ENCODE results near the gene RAI14.
A peak's percentile ranks its signal among the peaks of the same experiment; 100 is the strongest.

Gene RAI14

DNA sequence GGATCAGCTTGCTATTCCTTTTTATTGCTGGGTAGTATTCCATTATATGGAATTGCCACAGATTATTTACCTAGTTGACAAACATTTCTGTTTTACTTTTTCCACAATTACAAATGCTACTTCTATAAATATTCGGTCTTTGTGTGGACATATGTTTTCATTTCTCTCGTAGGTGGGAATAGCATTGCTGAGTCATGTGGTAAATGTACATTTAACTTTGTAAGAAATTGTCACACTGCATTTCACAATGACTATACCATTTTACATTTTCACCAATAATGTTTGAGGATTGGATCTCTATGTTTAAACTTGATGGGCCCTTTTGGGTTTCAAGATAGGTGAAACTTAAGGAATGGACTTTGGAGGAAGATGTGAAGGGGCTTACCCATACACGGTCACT is 19.7 kb downstream of the RAI14 start:
- DNase-seq (ENCODE audit: low read depth, low spot score) = no peak

DNA sequence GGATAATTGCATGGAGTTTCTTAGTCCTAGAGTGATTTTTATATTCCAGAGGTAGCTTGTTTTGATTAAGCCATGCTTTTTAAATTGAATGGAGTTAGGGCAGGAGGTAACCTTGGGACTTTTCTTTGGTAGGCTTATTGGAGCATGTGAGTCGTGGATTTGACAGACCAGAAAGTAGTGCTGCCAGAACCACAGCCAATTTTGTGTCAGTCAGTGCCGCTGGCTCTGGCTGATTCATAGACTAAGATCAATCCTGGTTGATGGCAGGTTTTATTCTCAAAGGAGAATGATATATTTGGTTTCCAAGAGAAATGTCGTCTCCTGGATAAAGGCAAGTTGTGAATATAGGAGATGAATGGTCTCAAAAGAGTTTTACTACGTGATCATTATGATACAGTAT is 20.3 kb downstream of the RAI14 start:
- no peak for DNase-seq (ENCODE audit: low read depth, low spot score)

DNA sequence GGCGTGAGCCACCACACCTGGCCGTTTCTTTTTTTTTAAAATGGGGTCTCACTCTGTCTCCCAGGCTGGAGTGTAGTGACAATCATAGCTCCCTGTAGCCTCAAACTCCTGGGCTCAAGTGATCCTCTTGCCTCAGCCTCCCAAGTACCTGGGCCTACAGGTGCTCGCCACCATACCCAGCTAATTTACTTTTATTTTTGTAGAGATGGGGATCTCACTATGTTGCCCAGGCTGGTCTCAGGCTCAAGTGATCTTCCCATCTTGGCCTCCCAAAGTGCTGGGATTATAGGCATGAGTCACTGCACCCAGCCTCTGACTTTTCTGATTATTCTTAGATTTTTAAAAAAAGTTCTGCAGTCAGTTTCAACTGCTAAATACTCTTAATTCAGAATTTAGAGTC is 21.3 kb downstream of the RAI14 start:
- DNase-seq (ENCODE audit: low read depth, low spot score) = no peak

DNA sequence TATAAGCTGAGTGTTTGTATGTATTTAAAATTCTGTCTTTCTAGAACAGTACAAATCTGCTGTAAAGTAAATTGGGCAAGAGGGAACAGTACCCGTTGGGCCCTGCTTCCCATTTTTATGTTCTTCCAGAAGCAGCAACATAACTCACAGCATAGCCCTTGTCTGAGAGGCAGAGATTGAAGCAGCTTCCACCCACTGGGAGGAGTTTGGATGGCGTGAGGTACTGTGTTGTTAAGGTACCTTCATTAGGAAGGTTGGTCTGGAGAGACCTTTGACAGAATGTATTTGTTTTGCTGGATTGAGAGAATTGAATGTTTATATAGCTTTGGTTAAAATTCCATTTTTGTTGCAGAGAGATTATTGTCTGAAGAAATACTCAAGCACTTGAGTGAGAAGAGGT is 24.8 kb downstream of the RAI14 start:
- no peak for DNase-seq (ENCODE audit: low read depth, low spot score)

DNA sequence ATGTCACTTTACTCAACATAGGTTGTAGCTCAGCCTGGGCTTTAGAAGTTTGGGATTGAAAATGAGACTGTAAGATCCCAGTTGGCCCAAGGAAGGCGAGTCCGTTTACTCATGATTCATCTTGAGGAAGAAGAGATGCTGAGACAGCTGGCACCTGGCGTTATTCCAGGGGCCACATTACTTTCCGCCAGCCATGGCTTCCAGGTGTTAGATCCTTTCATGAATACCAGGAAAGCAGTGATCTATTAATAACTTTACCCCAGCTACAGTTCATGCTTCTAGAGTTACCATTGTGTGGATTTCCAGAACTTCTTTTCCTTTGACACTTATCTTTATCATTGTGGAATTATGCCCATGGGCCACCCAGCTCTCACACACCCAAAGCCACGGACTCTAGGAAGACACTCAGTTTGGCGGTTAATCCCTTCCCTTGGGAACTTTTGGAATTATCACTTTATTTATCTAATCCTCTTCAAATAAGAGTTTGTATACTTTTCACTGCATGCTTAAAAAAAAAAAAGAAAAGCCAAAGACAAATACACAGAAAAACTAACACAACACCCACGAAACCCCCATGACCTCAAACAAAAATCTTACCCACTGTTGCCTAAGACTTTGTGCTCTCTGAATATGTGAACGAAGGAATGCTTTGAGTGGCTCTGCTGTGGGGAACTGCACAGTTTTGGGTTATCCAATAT is 26.9 kb downstream of the RAI14 start:
- DNase-seq (ENCODE audit: low read depth, low spot score) = no peak

DNA sequence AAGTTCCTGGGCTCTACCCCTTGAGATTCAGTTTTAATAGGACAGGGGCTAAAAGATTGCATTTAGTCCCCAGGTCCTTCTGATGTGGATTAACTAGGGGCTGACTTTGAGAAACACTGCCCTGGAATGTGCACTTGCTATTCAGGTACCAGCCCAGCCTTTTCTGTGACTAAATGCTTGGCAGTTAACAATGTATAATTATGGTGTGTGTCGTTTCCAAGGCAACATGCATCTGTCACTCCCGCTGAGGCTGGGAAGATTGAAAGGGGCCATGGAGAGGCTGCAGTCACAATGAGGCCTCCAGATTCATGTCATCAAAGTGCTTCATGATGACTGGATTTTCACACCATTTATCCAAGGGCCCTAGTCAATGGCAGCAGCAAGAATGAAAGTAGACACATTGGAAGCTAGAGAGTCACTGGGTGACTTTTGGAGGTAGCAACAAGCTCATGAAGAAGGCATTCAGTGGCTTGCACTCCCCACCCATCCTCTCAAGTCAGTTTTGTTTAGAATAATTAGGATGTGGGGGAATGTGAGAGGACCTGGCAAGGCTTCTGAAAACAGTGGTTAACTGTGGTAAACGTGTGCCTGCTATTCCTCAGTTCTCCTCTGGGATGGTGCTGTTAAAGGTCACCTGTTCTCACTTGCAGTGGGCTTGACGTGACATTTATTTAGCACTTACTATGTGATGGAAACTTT is 28.3 kb downstream of the RAI14 start:
- no peak for DNase-seq (ENCODE audit: low read depth, low spot score)

DNA sequence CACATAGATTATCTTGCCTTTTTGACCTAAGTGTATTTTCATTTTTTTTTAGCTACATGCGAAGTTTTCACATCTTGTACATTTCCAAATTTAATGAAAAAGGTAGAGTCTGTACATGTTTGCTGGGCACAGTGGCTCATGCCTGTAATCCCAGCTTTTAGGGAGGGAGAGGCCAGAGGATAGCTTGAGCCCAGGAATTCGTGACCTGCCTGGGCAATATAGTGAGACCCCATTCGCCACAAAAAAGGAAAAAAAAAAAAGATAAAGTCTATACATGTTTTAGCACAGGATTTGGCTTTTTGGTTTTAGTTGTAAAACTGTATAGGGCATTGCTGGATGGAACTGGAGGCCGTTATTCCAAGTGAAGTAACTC is 28.8 kb downstream of the RAI14 start:
- no peak for DNase-seq (ENCODE audit: low read depth, low spot score)

DNA sequence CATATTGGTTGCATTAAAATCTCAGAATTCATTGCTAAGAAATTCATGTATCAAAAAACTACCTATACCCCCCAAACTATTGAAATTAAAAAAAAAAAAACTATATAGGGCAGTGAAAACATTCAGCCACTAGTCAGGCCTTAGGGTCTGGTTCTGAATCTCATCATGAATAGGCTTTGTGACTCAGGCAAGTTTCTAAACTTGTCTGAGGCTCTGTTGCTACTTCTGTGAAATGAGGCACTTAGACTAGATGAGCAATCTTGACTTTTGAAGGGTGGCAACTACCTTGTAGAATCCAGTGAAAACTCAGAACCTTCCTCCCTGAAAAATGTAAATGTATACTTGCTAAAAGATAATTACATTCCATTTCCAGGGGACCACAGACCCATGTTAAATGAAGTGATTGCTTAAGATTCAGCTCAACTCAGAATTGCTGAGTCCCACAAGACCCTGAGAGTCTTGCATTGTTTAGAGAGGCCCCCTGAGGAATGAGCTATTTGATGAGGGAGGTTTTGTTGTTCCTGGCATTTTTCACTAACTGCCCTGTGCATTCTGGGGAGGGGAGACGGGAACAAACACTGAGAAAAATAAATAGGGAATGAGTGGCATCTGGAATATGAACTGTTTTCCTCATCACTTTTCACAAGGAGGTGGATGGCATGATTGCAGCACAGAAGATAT is 29.5 kb downstream of the RAI14 start:
- DNase-seq (ENCODE audit: low read depth, low spot score) = no peak

DNA sequence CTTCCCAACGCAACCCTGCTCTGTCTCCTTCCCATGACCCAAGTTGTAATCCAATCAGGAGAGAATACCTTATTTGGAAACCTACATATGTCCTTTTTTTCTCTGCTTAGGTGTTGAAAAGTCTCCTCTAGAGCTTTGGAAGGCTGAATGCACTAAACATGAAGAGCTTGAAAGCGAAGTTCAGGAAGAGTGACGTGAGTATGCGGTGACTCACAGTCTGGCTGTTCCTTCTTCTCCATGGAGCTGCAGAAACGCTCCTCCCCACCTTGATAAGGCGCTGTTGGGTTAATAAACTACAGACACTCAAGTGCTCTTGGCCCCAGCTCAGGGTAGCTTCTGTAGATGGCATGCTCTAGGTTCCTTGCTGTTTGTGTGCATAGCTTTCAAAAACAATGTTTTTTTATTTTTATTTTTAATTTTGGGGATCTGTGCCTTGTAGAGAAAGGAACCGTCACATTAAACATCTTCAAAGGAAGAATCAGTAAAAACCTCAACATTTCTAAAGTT is 30.7 kb downstream of the RAI14 start:
- peak; percentile 67 for DNase-seq (ENCODE audit: low read depth, low spot score)

DNA sequence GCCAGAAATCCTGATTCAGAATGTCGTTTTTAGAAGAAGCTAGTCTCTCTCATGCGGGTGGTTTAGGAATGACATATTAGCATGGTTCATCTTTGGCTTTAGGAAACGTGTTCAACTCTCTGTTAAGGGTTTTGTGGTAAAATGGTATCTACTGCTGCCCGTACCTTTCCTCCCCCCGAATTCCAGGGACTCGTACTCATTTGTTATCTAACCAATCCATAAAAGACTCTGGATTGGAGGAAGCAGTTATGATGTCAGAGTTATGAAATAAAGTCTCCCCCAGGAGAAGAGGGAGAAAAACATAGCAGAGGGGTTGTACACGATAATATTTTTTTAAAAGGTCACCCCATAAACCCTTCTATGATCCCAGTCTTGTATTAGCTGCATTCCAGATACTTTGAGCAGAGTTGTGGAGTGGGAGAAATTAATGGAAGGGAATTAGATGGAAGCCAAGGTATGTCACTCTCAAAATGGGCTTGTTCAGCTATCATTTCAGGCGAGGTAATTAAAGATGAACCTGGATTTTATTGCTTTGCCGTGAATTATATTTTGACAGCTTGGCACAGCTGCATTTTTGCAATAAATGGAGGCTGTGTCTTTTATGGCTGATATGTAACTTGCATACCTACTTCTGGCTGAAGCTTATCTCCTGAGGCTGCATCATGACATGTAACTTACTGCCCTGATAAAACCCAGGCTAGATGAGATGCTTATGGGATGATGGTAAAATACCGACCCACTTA is 31.3 kb downstream of the RAI14 start:
- no peak for DNase-seq (ENCODE audit: low read depth, low spot score)

DNA sequence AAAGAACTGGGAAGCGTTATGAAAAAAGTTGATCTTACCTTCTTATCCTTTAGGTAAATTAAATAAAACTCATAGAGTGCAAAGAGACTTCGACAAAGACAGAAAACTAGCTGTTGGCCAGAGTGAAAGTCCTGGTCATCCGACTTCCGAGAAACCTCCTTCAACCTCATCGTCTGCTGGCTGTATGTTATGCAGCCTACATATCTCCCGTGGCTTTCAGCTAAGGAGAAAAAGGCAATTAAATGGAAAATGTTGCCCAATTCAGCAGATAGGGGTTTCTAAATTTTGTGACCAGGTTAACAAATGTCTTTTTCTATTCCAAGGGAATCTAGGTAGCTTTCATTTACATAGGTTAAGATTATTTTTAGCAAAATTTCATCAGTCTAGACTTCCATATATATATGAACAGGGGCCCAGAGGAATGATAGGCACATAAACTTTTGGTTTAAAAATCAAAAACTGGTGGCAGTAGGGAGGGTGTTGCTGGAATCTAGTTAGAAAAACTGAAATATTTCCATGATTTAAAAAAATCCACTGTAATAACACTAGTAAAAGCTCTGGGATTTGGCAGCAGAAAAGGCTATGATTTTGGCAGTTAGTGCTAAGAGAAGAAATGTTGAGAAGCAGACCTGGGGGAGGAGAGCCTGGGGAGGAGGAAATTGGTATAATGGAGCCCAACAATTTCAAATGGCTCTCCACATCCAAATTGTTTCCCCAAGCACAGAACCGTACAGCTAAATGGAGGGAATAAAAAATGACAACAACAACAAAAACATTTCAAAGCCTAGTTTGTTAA is 32.1 kb downstream of the RAI14 start:
- no peak for DNase-seq (ENCODE audit: low read depth, low spot score)

DNA sequence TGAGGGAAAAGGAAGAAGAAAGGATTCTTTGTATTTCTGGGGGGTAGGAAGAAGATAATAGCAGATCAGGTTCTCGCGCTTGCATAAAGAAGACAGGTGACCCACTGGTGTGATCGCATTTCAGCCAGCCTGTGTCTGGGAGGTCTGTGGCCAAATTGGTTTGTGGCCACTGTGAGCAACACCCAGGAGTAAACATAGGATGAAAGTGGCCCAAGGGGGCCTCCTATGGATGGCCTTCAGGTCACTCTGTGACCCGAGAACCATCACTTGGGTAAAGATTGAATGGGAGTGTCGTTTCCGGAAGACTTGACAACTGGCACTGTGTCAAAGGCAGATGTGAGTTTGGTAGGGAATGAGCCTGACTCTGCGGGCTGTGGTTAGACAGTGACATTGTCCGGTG is 34.2 kb downstream of the RAI14 start:
- no peak for DNase-seq (ENCODE audit: low read depth, low spot score)

DNA sequence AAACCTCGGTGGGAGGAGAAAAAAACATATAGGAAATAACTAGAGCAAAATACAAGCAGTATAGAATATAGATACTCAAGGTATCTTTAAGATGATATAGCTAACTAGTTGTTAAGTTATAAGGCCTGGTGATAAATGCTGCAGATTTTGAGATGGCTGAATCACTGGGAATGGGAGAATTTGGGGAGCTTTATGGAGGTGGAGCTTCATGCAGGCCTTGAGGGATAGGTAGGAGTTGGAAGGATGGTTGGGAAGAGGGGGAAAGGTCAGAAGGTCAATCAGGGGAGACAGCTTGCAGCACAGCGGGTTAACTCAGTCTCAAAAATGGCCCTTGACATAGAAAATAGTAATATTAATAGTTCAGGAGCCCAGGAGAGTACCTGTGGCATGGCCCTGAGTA is 34.8 kb downstream of the RAI14 start:
- no peak for DNase-seq (ENCODE audit: low read depth, low spot score)

DNA sequence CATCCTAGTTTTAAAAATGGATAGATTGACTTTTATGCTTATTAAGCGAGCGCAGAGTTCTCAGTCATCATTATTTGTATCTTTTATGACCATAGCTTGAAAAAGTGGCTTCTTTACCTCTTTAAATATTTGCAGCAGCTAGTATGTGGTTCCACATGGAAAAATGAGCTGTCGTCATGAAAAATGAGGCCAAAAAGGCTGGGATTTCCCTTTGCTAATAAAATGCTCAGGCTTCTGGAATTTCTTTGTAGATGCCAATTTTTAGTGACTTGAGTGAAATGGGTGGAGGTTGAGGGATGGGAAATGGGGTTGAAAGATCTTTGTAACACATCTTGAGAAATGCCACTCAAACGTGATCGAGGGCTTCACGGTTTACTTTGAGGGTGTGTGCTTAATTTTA is 35.2 kb downstream of the RAI14 start:
- no peak for DNase-seq (ENCODE audit: low read depth, low spot score)

DNA sequence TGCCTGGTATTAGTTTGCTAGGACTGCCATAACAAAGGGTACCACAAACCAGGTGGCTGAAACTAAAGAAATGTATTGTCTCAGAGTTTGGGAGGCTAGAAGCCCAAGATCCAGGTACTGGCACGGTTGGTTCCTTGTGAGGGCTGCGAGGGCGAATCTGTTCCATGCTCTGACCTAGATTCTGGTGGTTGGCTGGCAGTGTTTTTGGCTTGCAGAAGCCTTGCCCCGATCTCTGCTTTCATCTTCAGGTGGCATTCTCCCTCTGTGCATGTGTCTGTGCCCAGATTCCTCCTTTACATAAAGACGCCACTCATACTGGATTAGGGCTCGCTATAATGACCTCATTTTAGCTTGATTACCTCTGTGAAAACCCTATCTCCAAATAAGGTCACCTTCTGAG is 36.7 kb downstream of the RAI14 start:
- no peak for DNase-seq (ENCODE audit: low read depth, low spot score)

DNA sequence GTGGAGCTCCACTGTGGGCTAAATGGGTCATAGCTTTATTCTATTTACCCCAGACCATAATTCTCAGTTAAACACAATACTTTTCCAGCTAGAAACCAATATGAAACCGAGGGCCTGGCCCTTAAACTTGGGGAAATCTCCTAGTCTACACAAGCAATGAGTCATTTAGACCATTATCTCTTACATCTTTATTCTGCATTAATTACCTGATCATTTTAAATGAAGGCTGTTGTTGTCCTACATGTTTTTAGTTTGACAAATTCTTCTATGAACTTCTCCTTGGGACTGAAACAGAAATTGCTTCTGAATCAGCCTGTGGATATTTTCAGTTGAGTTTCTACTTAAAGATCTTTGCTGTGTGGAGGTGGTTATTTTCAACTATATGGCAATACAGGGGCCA is 37.9 kb downstream of the RAI14 start:
- DNase-seq (ENCODE audit: low read depth, low spot score) = no peak

DNA sequence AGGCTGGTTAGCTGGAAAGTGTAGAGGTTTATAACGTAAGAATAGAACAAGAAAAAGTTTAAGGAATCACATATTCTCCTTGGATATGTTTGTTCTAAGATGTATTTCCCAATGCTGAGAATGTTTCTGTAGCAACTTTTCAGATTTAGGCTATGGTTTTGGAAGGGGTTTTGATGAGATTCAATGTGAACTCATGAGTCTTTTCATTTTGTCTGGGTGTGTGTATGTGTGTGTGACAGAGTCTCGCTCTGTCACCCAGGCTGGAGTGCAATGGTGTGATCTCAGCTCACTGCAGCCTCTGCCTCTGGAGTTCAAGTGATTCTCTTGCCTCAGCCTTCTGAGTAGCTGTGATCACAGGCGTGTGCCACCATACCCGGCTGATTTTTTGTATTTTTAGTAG is 38.6 kb downstream of the RAI14 start:
- no peak for DNase-seq (ENCODE audit: low read depth, low spot score)

DNA sequence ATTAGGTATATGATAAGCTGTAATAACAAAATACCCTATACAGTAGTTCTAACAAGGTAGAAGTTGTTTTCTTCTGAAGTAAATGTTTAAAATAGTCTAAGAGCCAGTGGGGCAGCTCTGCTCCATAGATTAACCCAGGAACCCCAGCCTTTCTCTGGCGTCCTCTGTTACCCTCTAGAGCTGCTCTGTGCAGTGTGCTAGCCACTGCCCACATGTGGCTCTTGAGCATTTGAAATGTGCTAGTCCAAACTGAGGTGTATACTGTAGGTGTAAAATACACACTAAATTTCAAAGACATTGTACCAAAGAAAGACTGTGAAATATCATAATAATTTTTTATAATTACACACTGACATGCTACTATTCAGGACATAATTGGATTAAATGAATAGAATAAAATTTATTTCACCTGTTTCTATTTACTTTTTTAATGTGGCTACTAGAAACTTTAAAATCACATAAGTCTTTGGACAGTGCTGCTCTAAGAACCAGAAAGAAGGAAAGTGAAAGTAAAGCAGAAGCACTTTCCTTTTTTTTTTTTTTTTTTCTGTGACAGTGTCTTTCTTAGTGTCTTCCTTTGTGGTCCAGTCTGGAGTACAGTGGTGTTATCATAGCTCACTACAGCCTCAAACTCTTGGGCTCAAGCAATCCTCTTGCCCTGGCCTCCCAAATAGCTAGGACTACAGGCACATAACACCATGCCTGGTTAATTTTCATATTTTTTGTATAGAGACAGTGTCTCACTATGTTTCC is 39.3 kb downstream of the RAI14 start:
- no peak for DNase-seq (ENCODE audit: low read depth, low spot score)

DNA sequence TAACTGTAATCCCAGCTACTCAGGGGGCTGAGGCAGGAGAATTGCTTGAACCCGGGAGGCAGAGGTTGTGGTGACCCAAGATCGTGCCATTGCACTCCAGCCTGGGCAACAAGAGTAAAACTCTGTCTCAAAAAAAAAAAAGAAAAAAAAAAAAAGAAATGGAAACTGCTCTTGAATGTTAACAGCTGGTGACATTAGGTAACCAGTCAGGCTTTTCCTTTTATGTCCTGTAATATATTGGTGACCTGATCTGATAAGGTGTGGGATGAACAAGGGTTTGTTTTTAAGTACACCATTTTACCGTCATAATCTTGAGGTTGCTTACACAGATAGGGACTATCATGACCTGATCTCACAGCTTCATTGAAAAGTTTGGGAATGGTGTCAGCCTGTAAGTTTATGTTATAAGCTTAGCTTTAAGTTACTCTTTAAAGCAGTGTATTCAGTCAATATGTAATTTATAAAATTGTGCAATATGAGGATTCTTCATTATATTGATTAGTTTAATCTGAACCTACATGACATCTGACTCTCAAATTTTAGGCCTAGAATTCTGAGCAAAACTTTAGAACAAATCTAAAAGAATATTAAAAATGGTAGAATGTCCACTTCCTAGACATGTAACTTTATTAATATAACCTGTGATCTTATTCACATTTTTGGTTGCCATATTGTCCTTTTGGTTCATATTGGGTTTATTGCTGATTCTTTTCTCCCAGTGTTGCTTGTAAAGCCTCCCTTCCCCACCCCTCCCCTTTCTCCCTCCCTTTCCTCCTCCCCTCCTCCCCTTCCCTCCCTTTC is 41.4 kb downstream of the RAI14 start:
- no peak for DNase-seq (ENCODE audit: low read depth, low spot score)

DNA sequence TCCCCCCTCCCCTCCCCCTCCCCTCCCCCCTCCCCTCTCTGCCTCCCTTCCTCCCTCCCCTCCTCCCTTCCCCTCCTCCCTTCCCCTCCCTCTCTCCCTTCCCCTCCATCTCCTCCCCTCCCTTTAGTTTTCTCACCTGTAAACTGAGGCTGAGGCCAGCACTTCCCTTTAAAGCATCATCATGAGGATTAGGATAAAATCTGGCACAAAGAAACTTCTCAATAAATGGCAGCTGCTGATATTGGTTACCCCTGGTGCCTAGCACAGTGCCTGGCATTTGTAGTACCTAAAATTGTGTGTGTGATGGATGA is 41.9 kb downstream of the RAI14 start:
- no peak for DNase-seq (ENCODE audit: low read depth, low spot score)

All from brain pericyte (primary cell).